HG03469 (cell line): Measurements from ENCODE around the gene CGREF1.
"Not testable (repeated sequence)": the region's sequence is repeated elsewhere in the genome, so short reads cannot be mapped to it uniquely, and the experiment has no call there.

ENCODE experiments used
- ATAC-seq: cut with Tn5 transposase; IDR thresholded peaks from one replicate; pipeline ENCODE4 v1.9.1; 2021; ENCODE audit warnings: mild to moderate bottlenecking, moderate library complexity, moderate number of reproducible peaks; ENCODE audit not compliant: unreplicated experiment

Gene CGREF1

GRCh38 chr2:27076323-27076722 is 42.6 kb downstream of the CGREF1 start:
- no peak for ATAC-seq

- ATAC-seq = not testable (repeated sequence)
These were observed 43.4 kb downstream of the CGREF1 start for GRCh38 chr2:27075566-27075871.

GRCh38 chr2:27074738-27075565 is 44.0 kb downstream of the CGREF1 start:
- ATAC-seq = no peak

GRCh38 chr2:27073782-27074181 is 45.1 kb downstream of the CGREF1 start:
- no peak for ATAC-seq

GRCh38 chr2:27072920-27073319 is 46.0 kb downstream of the CGREF1 start:
- no peak for ATAC-seq

- ATAC-seq = no peak
These were observed 46.7 kb downstream of the CGREF1 start for GRCh38 chr2:27071990-27072830.

- ATAC-seq = peak; percentile 80
These were observed 47.5 kb downstream of the CGREF1 start, which contains the start of gene OST4 for GRCh38 chr2:27071277-27071989. Gene OST4 (minus strand): TSS chr2:27071654.

GRCh38 chr2:27070653-27071276 is 48.2 kb downstream of the CGREF1 start:
- no peak for ATAC-seq

GRCh38 chr2:27069961-27070618 is 48.8 kb downstream of the CGREF1 start:
- no peak for ATAC-seq

GRCh38 chr2:27069436-27069835 is 49.5 kb downstream of the CGREF1 start:
- no peak for ATAC-seq

GRCh38 chr2:27067385-27067784 is 51.5 kb downstream of the CGREF1 start:
- ATAC-seq = no peak

GRCh38 chr2:27065128-27065527 is 53.8 kb downstream of the CGREF1 start:
- ATAC-seq = no peak

GRCh38 chr2:27060323-27060722 is 58.6 kb downstream of the CGREF1 start:
- ATAC-seq = no peak

GRCh38 chr2:27059141-27059820 is 59.6 kb downstream of the CGREF1 start:
- no peak for ATAC-seq

GRCh38 chr2:27058210-27058609 is 60.7 kb downstream of the CGREF1 start:
- no peak for ATAC-seq

- no peak for ATAC-seq
These were observed 61.7 kb downstream of the CGREF1 start for GRCh38 chr2:27057184-27057583.

GRCh38 chr2:27054721-27055120 is 64.2 kb downstream of the CGREF1 start:
- ATAC-seq = no peak

GRCh38 chr2:27053776-27054175 is 65.2 kb downstream of the CGREF1 start:
- no peak for ATAC-seq

- no peak for ATAC-seq
These were observed 65.6 kb downstream of the CGREF1 start for GRCh38 chr2:27053321-27053720.
